OCI-LY7 (cell line): ENCODE measurements around the gene MMP15. TPM values are rescaled to one million over a fixed set of nuclear protein-coding genes. Genes with fewer than 3 reads are reported as not detected.
"Not testable (repeated sequence)": the region's sequence is repeated elsewhere in the genome, so short reads cannot be mapped to it uniquely, and the experiment has no call there.

ENCODE experiments used
- BruUV-seq: library from RNA; stranded (reverse); fragments of 400-500 nt; replicated peaks from 2 replicates; lab custom pipeline; 2021; lab: Mats Ljungman, UMichigan
- CTCF ChIA-PET: fragments of 300-600 bp; sonication (Branson Sonifier 250); formaldehyde crosslinking; loops from one replicate; lab custom pipeline; 2022; ENCODE audit warnings: antibody characterized with exemption; ENCODE audit not compliant: unreplicated experiment; lab: Charles Lee
- POLR2A ChIA-PET: fragments of 300-600 bp; sonication (Branson Sonifier 250); formaldehyde crosslinking; loops from one replicate; lab custom pipeline; 2022; ENCODE audit warnings: antibody characterized with exemption; lab: Charles Lee
- DNase-seq: peaks from one replicate; pipeline ENCODE4 v3.0.0-alpha.2; 2015; ENCODE audit warnings: low spot score
- H2AFZ ChIP-seq: fragments of 200-600 bp; sonication (generic), shearing (Covaris generic); 2 replicates; pipeline ENCODE4 v1.6.1; 2014; ENCODE audit warnings: mild to moderate bottlenecking, antibody characterized with exemption, low read length, moderate library complexity
- H3K27ac ChIP-seq: fragments of 200-600 bp; sonication (generic); 2 replicates; pipeline ENCODE4 v1.5.1; 2014; ENCODE audit warnings: mixed run types, low read depth, mild to moderate bottlenecking, moderate library complexity, low read length, inconsistent platforms; ENCODE audit not compliant: poor library complexity, severe bottlenecking
- H3K36me3 ChIP-seq: fragments of 200-600 bp; sonication (generic); 2 replicates; pipeline ENCODE4 v1.6.1; 2014; ENCODE audit warnings: mild to moderate bottlenecking, antibody characterized with exemption, low read length, moderate library complexity, mixed read lengths; ENCODE audit not compliant: insufficient read depth
- H3K4me1 ChIP-seq: fragments of 200-600 bp; sonication (generic); 2 replicates; pipeline ENCODE4 v1.5.1; 2014; ENCODE audit warnings: mild to moderate bottlenecking, low read length; ENCODE audit not compliant: insufficient read depth, poor library complexity, severe bottlenecking
- H3K4me2 ChIP-seq: fragments of 200-600 bp; sonication (generic); 2 replicates; pipeline ENCODE4 v1.6.1; 2014; ENCODE audit warnings: mild to moderate bottlenecking, low read length
- H3K4me3 ChIP-seq: fragments of 200-600 bp; sonication (generic); 2 replicates; pipeline ENCODE4 v1.5.1; 2014; ENCODE audit warnings: mild to moderate bottlenecking, low read depth, low read length; ENCODE audit not compliant: poor library complexity, severe bottlenecking
- H3K79me2 ChIP-seq: fragments of 200-600 bp; sonication (generic); 2 replicates; pipeline ENCODE4 v1.6.1; 2016; ENCODE audit warnings: low read depth, mild to moderate bottlenecking, low read length, moderate library complexity, mixed read lengths; ENCODE audit not compliant: insufficient read depth
- H3K9me2 ChIP-seq: fragments of 200-600 bp; sonication (generic); 2 replicates; pipeline ENCODE4 v1.6.1; 2016; ENCODE audit warnings: mild to moderate bottlenecking, low read length, mixed read lengths; ENCODE audit not compliant: insufficient read depth
- H3K9me3 ChIP-seq: fragments of 200-600 bp; sonication (generic); 2 replicates; pipeline ENCODE4 v1.6.1; 2014; ENCODE audit warnings: mild to moderate bottlenecking, mixed run types, low read length, mixed read lengths
- H4K20me1 ChIP-seq: fragments of 200-600 bp; sonication (generic); 2 replicates; pipeline ENCODE4 v1.6.1; 2014; ENCODE audit warnings: mild to moderate bottlenecking, antibody characterized with exemption, low read length, moderate library complexity, mixed read lengths; ENCODE audit not compliant: insufficient read depth
- EZH2phosphoT487 ChIP-seq: fragments of 200-600 bp; sonication (generic); IDR thresholded peaks from 2 replicates; pipeline ENCODE4 v1.6.1; 2018; ENCODE audit warnings: low read depth, borderline replicate concordance, mild to moderate bottlenecking, mixed run types, antibody characterized with exemption, low read length, moderate library complexity, mixed read lengths
- intact Hi-C: fragments of 100-400 bp; cut with micrococcal nuclease; formaldehyde crosslinking; loops from one replicate; pipeline ENCODE4 v1.10.0; 2022; ENCODE audit not compliant: unreplicated experiment
- total RNA-seq, 2 experiments: library from RNA; depleted of rRNA in 1 of 2; stranded (reverse); fragments of >200 nt in 1 of 2; shearing (Covaris generic) in 1 of 2; gene quantifications; 2 replicates each; pipeline ENCODE4 v1.2.3, GENCODE V29; 2014 to 2022
- TF ChIP-seq, protein P1 (sequence below): fragments of 200-600 bp; sonication (generic); conservative IDR thresholded peaks from 2 replicates; pipeline ENCODE4 v1.5.1; 2014; ENCODE audit warnings: mild to moderate bottlenecking, antibody characterized with exemption, low read length, moderate library complexity, mixed read lengths

Gene MMP15
- total RNA-seq, 2 experiments from 2014 or later: 0.21 TPM; not detected in 1

DNA sequence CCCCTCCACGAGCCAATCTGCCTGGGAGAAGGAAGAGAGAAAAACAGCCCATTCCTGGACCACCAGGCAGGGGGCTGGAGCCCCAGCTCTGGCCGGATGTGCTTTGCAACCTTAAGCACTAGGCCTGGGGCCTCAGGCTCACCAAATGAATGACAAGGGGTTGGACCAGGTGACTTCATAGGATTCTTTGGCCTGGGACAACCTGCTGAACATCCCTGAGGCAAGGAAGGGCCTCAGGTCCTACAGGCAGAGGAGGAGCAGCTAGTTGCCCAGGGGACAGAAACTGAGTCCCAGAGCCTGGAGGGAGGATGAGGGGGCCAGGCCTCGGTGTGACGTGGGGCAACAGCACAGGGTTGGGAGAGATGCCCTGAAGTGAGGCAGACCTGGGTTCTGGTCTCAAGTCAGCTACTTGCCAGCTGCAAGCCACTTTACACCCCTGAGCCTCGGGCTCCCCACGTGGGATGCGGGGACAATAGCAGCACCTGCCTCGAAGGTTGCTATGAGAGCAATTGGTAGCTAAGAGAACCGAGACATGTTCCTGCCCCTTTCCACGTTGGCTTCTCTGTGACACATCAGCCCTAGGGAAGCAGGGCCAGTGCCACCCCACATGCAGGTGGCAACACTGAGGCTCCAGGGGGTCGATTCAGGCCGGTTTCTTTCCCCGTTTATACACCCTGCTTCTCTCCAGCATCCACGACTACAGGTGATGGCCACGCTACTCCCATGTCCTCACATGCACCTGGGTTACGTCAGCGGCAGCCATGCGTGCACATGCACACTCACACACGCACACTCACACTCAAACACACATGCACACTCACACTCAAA, 61.0 kb downstream of the MMP15 start:
- H3K9me2 ChIP-seq: no peaks in the 10 kb centered on the region
- H3K27ac ChIP-seq: no peak overlapping the region
- H2AFZ ChIP-seq: no peak overlapping the region
- no peaks in the 10 kb centered on the region for H3K4me1 ChIP-seq
- no TSS peak for BruUV-seq
- no peak for TF ChIP-seq EZH2phosphoT487
- TF ChIP-seq, protein P1, sequence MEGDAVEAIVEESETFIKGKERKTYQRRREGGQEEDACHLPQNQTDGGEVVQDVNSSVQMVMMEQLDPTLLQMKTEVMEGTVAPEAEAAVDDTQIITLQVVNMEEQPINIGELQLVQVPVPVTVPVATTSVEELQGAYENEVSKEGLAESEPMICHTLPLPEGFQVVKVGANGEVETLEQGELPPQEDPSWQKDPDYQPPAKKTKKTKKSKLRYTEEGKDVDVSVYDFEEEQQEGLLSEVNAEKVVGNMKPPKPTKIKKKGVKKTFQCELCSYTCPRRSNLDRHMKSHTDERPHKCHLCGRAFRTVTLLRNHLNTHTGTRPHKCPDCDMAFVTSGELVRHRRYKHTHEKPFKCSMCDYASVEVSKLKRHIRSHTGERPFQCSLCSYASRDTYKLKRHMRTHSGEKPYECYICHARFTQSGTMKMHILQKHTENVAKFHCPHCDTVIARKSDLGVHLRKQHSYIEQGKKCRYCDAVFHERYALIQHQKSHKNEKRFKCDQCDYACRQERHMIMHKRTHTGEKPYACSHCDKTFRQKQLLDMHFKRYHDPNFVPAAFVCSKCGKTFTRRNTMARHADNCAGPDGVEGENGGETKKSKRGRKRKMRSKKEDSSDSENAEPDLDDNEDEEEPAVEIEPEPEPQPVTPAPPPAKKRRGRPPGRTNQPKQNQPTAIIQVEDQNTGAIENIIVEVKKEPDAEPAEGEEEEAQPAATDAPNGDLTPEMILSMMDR: no peak
- H3K79me2 ChIP-seq: no peaks in the 10 kb centered on the region
- no peak overlapping the region for H3K4me2 ChIP-seq
- no peak for DNase-seq
- no peaks in the 10 kb centered on the region for H3K36me3 ChIP-seq
- intact Hi-C loops: no loop called here
- no peaks in the 10 kb centered on the region for H4K20me1 ChIP-seq
- ChIA-PET CTCF (no interaction called here), POLR2A (no interaction called here)
- H3K4me3 ChIP-seq: no peak overlapping the region
- no peaks in the 10 kb centered on the region for H3K9me3 ChIP-seq

DNA sequence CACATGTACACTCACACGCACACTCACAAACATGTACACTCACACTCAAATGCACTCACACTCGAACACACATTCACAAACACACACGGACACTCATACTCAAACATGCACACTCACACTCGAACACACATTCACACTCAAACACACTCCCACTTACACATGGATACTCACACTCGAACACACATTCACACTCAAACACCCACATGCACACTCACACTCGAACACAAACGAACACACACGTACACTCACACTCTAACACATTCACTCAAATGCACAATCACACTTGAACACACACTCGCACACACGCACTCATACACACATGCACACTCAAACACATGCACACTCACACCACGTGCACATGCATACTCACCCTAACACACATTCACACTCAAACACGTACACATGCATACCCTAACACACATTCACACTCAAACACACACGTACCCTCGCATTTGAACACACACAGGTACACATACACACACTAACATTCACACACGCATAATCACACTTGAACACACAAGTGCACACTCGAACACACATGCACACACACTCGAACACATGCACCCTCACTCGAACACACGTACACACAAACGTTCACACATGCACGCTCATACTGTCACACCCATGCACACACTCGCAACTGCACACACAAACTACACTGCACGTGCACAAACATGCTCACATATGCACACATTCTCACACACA, 61.8 kb downstream of the MMP15 start:
- Histone ChIP-seq H4K20me1 (no peaks in the 10 kb centered on the region), H3K27ac (no peak overlapping the region), H3K79me2 (no peaks in the 10 kb centered on the region), H3K9me3 (no peaks in the 10 kb centered on the region), H3K36me3 (no peaks in the 10 kb centered on the region), H2AFZ (no peak overlapping the region), H3K9me2 (no peaks in the 10 kb centered on the region), H3K4me2 (no peak overlapping the region), H3K4me3 (no peak overlapping the region), H3K4me1 (no peaks in the 10 kb centered on the region)
- DNase-seq: no peak
- BruUV-seq: no TSS peak
- ChIA-PET POLR2A (no interaction called here), CTCF (no interaction called here)
- TF ChIP-seq, protein P1: no peak
- no peak for TF ChIP-seq EZH2phosphoT487
- intact Hi-C loops: no loop called here

DNA sequence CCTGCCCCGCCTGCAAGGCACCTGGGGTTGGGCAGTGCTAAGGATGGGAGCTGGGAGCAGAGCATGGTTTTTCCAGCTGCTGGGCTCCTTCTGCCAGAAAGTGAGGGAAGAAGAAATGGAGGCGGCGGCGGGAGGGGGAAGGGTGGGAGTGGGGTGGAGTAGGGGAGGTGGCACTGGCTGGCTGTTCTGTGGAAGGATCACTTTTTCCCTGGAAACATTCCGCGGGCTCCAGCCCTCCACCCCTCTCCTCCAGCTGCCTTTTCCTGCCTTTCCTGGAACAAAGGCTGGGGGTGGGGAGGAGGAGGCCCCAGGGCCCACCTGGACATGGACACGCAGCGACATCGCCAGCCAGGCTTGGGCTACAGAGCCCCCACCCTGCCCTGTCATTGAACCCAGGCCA, 62.5 kb downstream of the MMP15 start:
- ChIA-PET POLR2A (no interaction called here), CTCF (no interaction called here)
- no peak overlapping the region for H3K27ac ChIP-seq
- H3K4me3 ChIP-seq: no peak overlapping the region
- no peak for DNase-seq
- H2AFZ ChIP-seq: no peak overlapping the region
- intact Hi-C loops: no loop called here
- no peaks in the 10 kb centered on the region for H3K4me1 ChIP-seq
- H4K20me1 ChIP-seq: no peaks in the 10 kb centered on the region
- TF ChIP-seq, protein P1: no peak
- no peak for TF ChIP-seq EZH2phosphoT487
- no peaks in the 10 kb centered on the region for H3K36me3 ChIP-seq
- no peaks in the 10 kb centered on the region for H3K79me2 ChIP-seq
- no peaks in the 10 kb centered on the region for H3K9me2 ChIP-seq
- no peak overlapping the region for H3K4me2 ChIP-seq
- no peaks in the 10 kb centered on the region for H3K9me3 ChIP-seq
- no TSS peak for BruUV-seq

DNA sequence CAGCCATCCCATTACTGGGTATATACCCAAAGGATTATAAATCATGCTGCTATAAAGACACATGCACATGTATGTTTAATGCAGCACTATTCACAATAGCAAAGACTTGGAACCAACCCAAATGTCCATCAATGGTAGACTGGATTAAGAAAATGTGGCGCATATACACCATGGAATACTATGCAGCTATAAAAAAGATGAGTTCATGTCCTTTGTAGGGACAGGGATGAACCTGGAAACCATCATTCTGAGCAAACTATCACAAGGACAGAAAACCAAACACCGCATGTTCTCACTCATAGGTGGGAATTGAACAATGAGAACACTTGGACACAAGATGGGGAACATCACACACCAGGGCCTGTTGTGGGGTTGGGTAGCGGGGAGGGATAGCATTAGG, 64.8 kb downstream of the MMP15 start:
- DNase-seq, H3K36me3 ChIP-seq, H3K4me3 ChIP-seq, H3K4me2 ChIP-seq, H3K4me1 ChIP-seq, H2AFZ ChIP-seq, H3K9me3 ChIP-seq, H3K79me2 ChIP-seq, CTCF ChIA-PET, intact Hi-C loops, BruUV-seq, H4K20me1 ChIP-seq, POLR2A ChIA-PET, H3K9me2 ChIP-seq, H3K27ac ChIP-seq: not testable (repeated sequence)
